ENCODE data around the gene PCSK5. TPM values are rescaled to one million over a fixed set of nuclear protein-coding genes. Genes with fewer than 3 reads are reported as not detected.

Gene PCSK5
- polyA plus RNA-seq, 1 donor from 2014 or later, result 1.7 TPM

GRCh38 chr9:75914883-75915452 is 24.5 kb downstream of the PCSK5 start:
- TF ChIP-seq EP300 (conservative IDR thresholded peaks at IDR 0.05; ENCODE audit: poor library complexity, severe bottlenecking) (no peak), CTCF (IDR thresholded peaks at IDR 0.05; ENCODE audit: poor library complexity, severe bottlenecking) (no peak)
- H3K36me3 ChIP-seq (ENCODE audit: insufficient read depth, low read length), result no peaks in the 10 kb centered on the region
- no peak overlapping the region for H3K9ac ChIP-seq (ENCODE audit: low read length)
- no peak overlapping the region for H3K4me3 ChIP-seq (ENCODE audit: low read length)
- H3K4me2 ChIP-seq (ENCODE audit: low read length), result no peak overlapping the region
- H3K27me3 ChIP-seq (ENCODE audit: insufficient read depth, low read depth, low read length), result no peaks in the 10 kb centered on the region
- H3K27ac ChIP-seq (ENCODE audit: low read length), result no peak overlapping the region
- no peak overlapping the region for H2AFZ ChIP-seq (ENCODE audit: low read depth, low read length)
- H3F3A ChIP-seq (ENCODE audit: insufficient read depth, low read length, poor library complexity, severe bottlenecking), result no peaks in the 10 kb centered on the region
- H3K9me3 ChIP-seq (ENCODE audit: low read length), result no peaks in the 10 kb centered on the region
- H4K20me1 ChIP-seq (ENCODE audit: insufficient read depth), result no peaks in the 10 kb centered on the region
- no peaks in the 10 kb centered on the region for H3K79me2 ChIP-seq (replicated peaks; ENCODE audit: insufficient read depth, low read length)
- H3K9me2 ChIP-seq (ENCODE audit: insufficient read depth, low read length), result no peaks in the 10 kb centered on the region

GRCh38 chr9:75918154-75918553 is 27.7 kb downstream of the PCSK5 start:
- H3K4me3 ChIP-seq (ENCODE audit: low read length), result no peak overlapping the region
- no peaks in the 10 kb centered on the region for H3K79me2 ChIP-seq (replicated peaks; ENCODE audit: insufficient read depth, low read length)
- no peak overlapping the region for H2AFZ ChIP-seq (ENCODE audit: low read depth, low read length)
- no peak overlapping the region for H3K27ac ChIP-seq (ENCODE audit: low read length)
- H3K4me2 ChIP-seq (ENCODE audit: low read length), result no peak overlapping the region
- no peaks in the 10 kb centered on the region for H3K27me3 ChIP-seq (ENCODE audit: insufficient read depth, low read depth, low read length)
- H3K9me2 ChIP-seq (ENCODE audit: insufficient read depth, low read length), result no peaks in the 10 kb centered on the region
- TF ChIP-seq REST (IDR thresholded peaks at IDR 0.05; ENCODE audit: borderline replicate concordance), result no peak
- no peak for TF ChIP-seq EZH2 (IDR thresholded peaks at IDR 0.05; ENCODE audit: borderline replicate concordance, insufficient read depth, low read length, poor library complexity, severe bottlenecking)
- no peak for TF ChIP-seq CTCF (IDR thresholded peaks at IDR 0.05; ENCODE audit: poor library complexity, severe bottlenecking)
- TF ChIP-seq EP300 (conservative IDR thresholded peaks at IDR 0.05; ENCODE audit: poor library complexity, severe bottlenecking), result no peak
- no peak for TF ChIP-seq TAF1 (IDR thresholded peaks at IDR 0.05; ENCODE audit: low read depth)
- no peak for TF ChIP-seq SMC3 (conservative IDR thresholded peaks at IDR 0.05; ENCODE audit: poor library complexity)
- TF ChIP-seq POLR2AphosphoS5 (IDR thresholded peaks at IDR 0.05), result no peak
- no peak for TF ChIP-seq MXI1 (conservative IDR thresholded peaks at IDR 0.05; ENCODE audit: poor library complexity, severe bottlenecking)
- TF ChIP-seq RAD21 (conservative IDR thresholded peaks at IDR 0.05), result no peak
- no peaks in the 10 kb centered on the region for H3K9me3 ChIP-seq (ENCODE audit: low read length)
- no peaks in the 10 kb centered on the region for H3F3A ChIP-seq (ENCODE audit: insufficient read depth, low read length, poor library complexity, severe bottlenecking)
- H4K20me1 ChIP-seq (ENCODE audit: insufficient read depth), result no peaks in the 10 kb centered on the region
- H3K9ac ChIP-seq (ENCODE audit: low read length), result no peak overlapping the region
- H3K36me3 ChIP-seq (ENCODE audit: insufficient read depth, low read length), result no peaks in the 10 kb centered on the region

Data from neural cell (in vitro differentiated cells).